WERI-Rb-1 (cell line): Measurements from ENCODE around the gene GPR50.

Experiments used
- DNase-seq: peaks from one replicate; pipeline ENCODE4 v3.0.0-alpha.2; 2020
- H3K27ac ChIP-seq: fragments of 250-450 bp; sonication (Bioruptor Pico); 2 replicates; pipeline ENCODE4 v1.5.1; 2020; ENCODE audit warnings: mild to moderate bottlenecking, moderate library complexity
- H3K27me3 ChIP-seq: fragments of 250-450 bp; sonication (Bioruptor Pico); 2 replicates; pipeline ENCODE4 v1.5.1; 2021; ENCODE audit warnings: mild to moderate bottlenecking, low read depth, moderate library complexity; ENCODE audit not compliant: insufficient read depth, severe bottlenecking
- H3K36me3 ChIP-seq: fragments of 250-450 bp; sonication (Bioruptor Pico); 2 replicates; pipeline ENCODE4 v1.5.1; 2020; ENCODE audit warnings: mild to moderate bottlenecking, moderate library complexity
- H3K4me3 ChIP-seq: 2 replicates; pipeline ENCODE4 v1.5.1; 2011; ENCODE audit warnings: low read depth, mild to moderate bottlenecking, control low read depth, low read length
- H3K9me3 ChIP-seq: fragments of 250-450 bp; sonication (Bioruptor Pico); 2 replicates; pipeline ENCODE4 v1.5.1; 2021; ENCODE audit warnings: mild to moderate bottlenecking, moderate library complexity; ENCODE audit not compliant: severe bottlenecking
- CTCF ChIP-seq: IDR thresholded peaks from 2 replicates; pipeline ENCODE4 v1.5.1; 2011; ENCODE audit warnings: low read depth, mild to moderate bottlenecking, control low read depth, inconsistent platforms, low read length

The GPR50 gene

GRCh38 chrX:151161690-151162089 lies 14.7 kb upstream of the GPR50 start:
- no peak overlapping the region for H3K27ac ChIP-seq
- TF ChIP-seq CTCF = no peak
- no peak for DNase-seq

GRCh38 chrX:151167791-151168345 lies 8.5 kb upstream of the GPR50 start:
- DNase-seq = no peak
- Histone ChIP-seq H3K9me3 (no peaks in the 10 kb centered on the region), H3K27me3 (peaks cover 89% of the 10 kb centered on the region), H3K4me3 (no peak overlapping the region), H3K27ac (no peak overlapping the region), H3K36me3 (no peaks in the 10 kb centered on the region)
- no peak for TF ChIP-seq CTCF

More at GRCh38 chrX:151161690-151162089, 14.7 kb upstream of the GPR50 start:
- Histone ChIP-seq H3K27me3 (peaks cover 75% of the 10 kb centered on the region), H3K4me3 (no peak overlapping the region), H3K36me3 (no peaks in the 10 kb centered on the region), H3K9me3 (peaks cover 10% of the 10 kb centered on the region)

GRCh38 chrX:151169783-151170182 lies 6.6 kb upstream of the GPR50 start:
- Histone ChIP-seq H3K9me3 (peaks cover 6% of the 10 kb centered on the region), H3K27me3 (peaks cover 96% of the 10 kb centered on the region), H3K36me3 (no peaks in the 10 kb centered on the region), H3K27ac (no peak overlapping the region), H3K4me3 (no peak overlapping the region)
- no peak for DNase-seq
- TF ChIP-seq CTCF = no peak

- no peak overlapping the region for H3K4me3 ChIP-seq
- no peaks in the 10 kb centered on the region for H3K36me3 ChIP-seq
- peaks cover 52% of the 10 kb centered on the region for H3K9me3 ChIP-seq
- DNase-seq = peak; percentile 34
- TF ChIP-seq CTCF = peak; percentile 18; the same call in 1 of the 2 replicates
- peaks cover 94% of the 10 kb centered on the region for H3K27me3 ChIP-seq
- H3K27ac ChIP-seq = no peak overlapping the region
Observed at GRCh38 chrX:151174581-151175282, 1.7 kb upstream of the GPR50 start.

- H3K27me3 ChIP-seq = peaks cover 94% of the 10 kb centered on the region
- H3K36me3 ChIP-seq = no peaks in the 10 kb centered on the region
- TF ChIP-seq CTCF = no peak
- H3K27ac ChIP-seq = no peak overlapping the region
- H3K9me3 ChIP-seq = peaks cover 59% of the 10 kb centered on the region
- no peak for DNase-seq
- H3K4me3 ChIP-seq = no peak overlapping the region
Observed at GRCh38 chrX:151175283-151176062, 911 bp upstream of the GPR50 start.
